DND-41 (cell line): ENCODE measurements around the gene ZNF367.

Source experiments
- ATAC-seq: fragments of 200-7000 bp; cut with Tn5 transposase; 3 replicates; pipeline ENCODE4 v1.9.1; 2021; ENCODE audit warnings: low read depth; ENCODE audit not compliant: insufficient read depth
- DNase-seq: peaks from one replicate; pipeline ENCODE4 v3.0.0-alpha.2; 2020
- H2AFZ ChIP-seq: 2 replicates; pipeline ENCODE4 v1.6.0; 2012; ENCODE audit warnings: low read depth, low read length
- H3K27ac ChIP-seq: 2 replicates; pipeline ENCODE4 v1.5.1; 2012; ENCODE audit warnings: low read length, inconsistent platforms
- H3K27me3 ChIP-seq: fragments of 200-600 bp; sonication (generic); 2 replicates; pipeline ENCODE4 v1.6.0; 2012; ENCODE audit warnings: low read length, mild to moderate bottlenecking, inconsistent platforms; ENCODE audit not compliant: insufficient read depth, poor library complexity
- H3K36me3 ChIP-seq: 2 replicates; pipeline ENCODE4 v1.5.1; 2012; ENCODE audit warnings: low read length, inconsistent platforms; ENCODE audit not compliant: insufficient read depth
- H3K4me1 ChIP-seq: 2 replicates; pipeline ENCODE4 v1.5.1; 2012; ENCODE audit warnings: mild to moderate bottlenecking, low read length; ENCODE audit not compliant: insufficient read depth
- H3K4me2 ChIP-seq: 2 replicates; pipeline ENCODE4 v1.6.0; 2012; ENCODE audit warnings: mild to moderate bottlenecking, moderate library complexity, low read length, inconsistent platforms; ENCODE audit not compliant: insufficient read depth
- H3K4me3 ChIP-seq, 2 experiments: fragments of 200-600 bp in 1 of 2; shearing (Covaris generic) in 1 of 2; 2 replicates each; pipeline ENCODE4 v1.5.1; 2012 to 2016; ENCODE audit warnings: inconsistent platforms in 2 of 2, low read length in 2 of 2, mild to moderate bottlenecking in 2 of 2, low read depth in 1 of 2, moderate library complexity in 1 of 2
- H3K79me2 ChIP-seq: 2 replicates; pipeline ENCODE4 v1.6.0; 2012; ENCODE audit warnings: low read length, inconsistent platforms; ENCODE audit not compliant: insufficient read depth
- H3K9ac ChIP-seq: 2 replicates; pipeline ENCODE4 v1.6.0; 2012; ENCODE audit warnings: low read depth, mild to moderate bottlenecking, inconsistent platforms, low read length, moderate library complexity
- H3K9me3 ChIP-seq: 2 replicates; pipeline ENCODE4 v1.5.1; 2012; ENCODE audit warnings: low read length, moderate library complexity, mild to moderate bottlenecking, inconsistent platforms; ENCODE audit not compliant: insufficient read depth, severe bottlenecking
- H4K20me1 ChIP-seq: 2 replicates; pipeline ENCODE4 v1.6.0; 2012; ENCODE audit warnings: low read length; ENCODE audit not compliant: insufficient read depth
- CTCF ChIP-seq: IDR thresholded peaks from 2 replicates; pipeline ENCODE4 v1.5.1; 2012; ENCODE audit warnings: borderline replicate concordance, low read length, moderate library complexity, mild to moderate bottlenecking; ENCODE audit not compliant: poor library complexity, severe bottlenecking; ENCODE audit errors: extremely low read depth
- EZH2 ChIP-seq: IDR thresholded peaks from 3 replicates; pipeline ENCODE4 v1.6.1; 2012; ENCODE audit warnings: borderline replicate concordance, low read depth, mild to moderate bottlenecking, moderate library complexity, low read length, inconsistent platforms; ENCODE audit not compliant: severe bottlenecking

Gene ZNF367

GRCh38 chr9:96386157-96386556 lies 32.0 kb downstream of the ZNF367 start:
- DNase-seq: no peak
- Histone ChIP-seq H4K20me1 (peaks cover 18% of the 10 kb centered on the region), H3K4me2 (no peak overlapping the region), H3K4me1 (no peaks in the 10 kb centered on the region), H3K36me3 (peaks cover 63% of the 10 kb centered on the region), H2AFZ (no peak overlapping the region), H3K4me3 (no peak overlapping the region), H3K9ac (no peak overlapping the region), H3K9me3 (no peaks in the 10 kb centered on the region), H3K27ac (no peak overlapping the region), H3K79me2 (no peaks in the 10 kb centered on the region; the same call in none of the 2 replicates), H3K27me3 (no peaks in the 10 kb centered on the region)
- ATAC-seq: no peak
- TF ChIP-seq EZH2 (no peak), CTCF (no peak)

GRCh38 chr9:96383165-96383942 lies 34.8 kb downstream of the ZNF367 start, which contains the start of gene SLC35D2:
TSS of gene SLC35D2 (minus strand) at chr9:96383711. CDS start at chr9:96383634, 77 bp downstream.
- H3K27ac ChIP-seq: no peak within 1 kb of the TSS
- H3K27me3 ChIP-seq: no peaks in the 10 kb centered on the region
- DNase-seq (no peak), ATAC-seq (peak; percentile 28; the same call in 2 of the 3 replicates)
- no peaks in the 10 kb centered on the region for H3K4me1 ChIP-seq
- no peaks in the 10 kb centered on the region for H3K9me3 ChIP-seq
- H3K4me2 ChIP-seq: no peak within 1 kb of the TSS
- H3K79me2 ChIP-seq: no peaks in the 10 kb centered on the region
- no peak within 1 kb of the TSS for H2AFZ ChIP-seq
- H3K9ac ChIP-seq: no peak within 1 kb of the TSS
- H3K4me3 ChIP-seq: no peak within 1 kb of the TSS
- peaks cover 37% of the 10 kb centered on the region for H3K36me3 ChIP-seq
- TF ChIP-seq CTCF (no peak), EZH2 (no peak)
- peaks cover 5% of the 10 kb centered on the region; the same call in 1 of the 2 replicates for H4K20me1 ChIP-seq

GRCh38 chr9:96382839-96383164 lies 35.4 kb downstream of the ZNF367 start:
- H3K27ac ChIP-seq: no peak overlapping the region
- H3K4me2 ChIP-seq: no peak overlapping the region
- no peaks in the 10 kb centered on the region for H3K4me1 ChIP-seq
- no peak for TF ChIP-seq CTCF
- no peak for TF ChIP-seq EZH2
- ATAC-seq (no peak), DNase-seq (no peak)
- no peaks in the 10 kb centered on the region for H3K27me3 ChIP-seq
- H3K79me2 ChIP-seq: no peaks in the 10 kb centered on the region
- no peaks in the 10 kb centered on the region for H4K20me1 ChIP-seq
- no peak overlapping the region for H2AFZ ChIP-seq
- H3K36me3 ChIP-seq: peaks cover 31% of the 10 kb centered on the region
- H3K4me3 ChIP-seq: no peak overlapping the region
- H3K9me3 ChIP-seq: no peaks in the 10 kb centered on the region
- H3K9ac ChIP-seq: no peak overlapping the region
